KMS-11 (cell line): ENCODE data around the gene TRAK1.

Experiments
- H2AFZ ChIP-seq: fragments of 200-600 bp; sonication (generic); 2 replicates; pipeline ENCODE4 v1.6.1; 2016; ENCODE audit warnings: antibody characterized with exemption, mixed run types, low read depth
- H3K27ac ChIP-seq: fragments of 200-600 bp; sonication (generic); 2 replicates; pipeline ENCODE4 v1.6.1; 2016; ENCODE audit warnings: mild to moderate bottlenecking, mixed run types
- H3K27me3 ChIP-seq: fragments of 200-600 bp; sonication (generic); 2 replicates; pipeline ENCODE4 v1.6.1; 2017; ENCODE audit warnings: mild to moderate bottlenecking, low read depth, mixed run types, moderate library complexity; ENCODE audit not compliant: insufficient read depth
- H3K36me3 ChIP-seq: fragments of 200-600 bp; sonication (generic); 2 replicates; pipeline ENCODE4 v1.6.1; 2017; ENCODE audit warnings: mild to moderate bottlenecking, mixed run types; ENCODE audit not compliant: insufficient read depth
- H3K4me1 ChIP-seq: fragments of 200-600 bp; sonication (generic); 2 replicates; pipeline ENCODE4 v1.6.1; 2016; ENCODE audit warnings: mild to moderate bottlenecking, low read depth, mixed run types; ENCODE audit not compliant: poor library complexity, severe bottlenecking
- H3K4me2 ChIP-seq: fragments of 200-600 bp; sonication (generic); 2 replicates; pipeline ENCODE4 v1.7.0; 2016; ENCODE audit warnings: mild to moderate bottlenecking, mixed run types
- H3K4me3 ChIP-seq: fragments of 200-600 bp; sonication (generic); IDR thresholded peaks from 2 replicates; pipeline ENCODE4 v1.6.1; 2017; ENCODE audit warnings: low read depth, low read length, mixed read lengths; ENCODE audit not compliant: insufficient read depth
- H3K79me2 ChIP-seq: fragments of 200-600 bp; sonication (generic); 2 replicates; pipeline ENCODE4 v1.6.1; 2016; ENCODE audit warnings: low read depth, mixed run types; ENCODE audit not compliant: insufficient read depth
- H3K9ac ChIP-seq: fragments of 200-600 bp; sonication (generic); 2 replicates; pipeline ENCODE4 v1.6.1; 2016; ENCODE audit warnings: mild to moderate bottlenecking, mixed run types
- H4K20me1 ChIP-seq: fragments of 200-600 bp; sonication (generic); 2 replicates; pipeline ENCODE4 v1.6.1; 2016; ENCODE audit warnings: mild to moderate bottlenecking, mixed run types; ENCODE audit not compliant: insufficient read depth
- TF ChIP-seq, protein P1 (sequence below): fragments of 200-600 bp; sonication (generic); conservative IDR thresholded peaks from 2 replicates; pipeline ENCODE4 v1.6.1; 2017; ENCODE audit warnings: low read depth, mild to moderate bottlenecking, antibody characterized with exemption, low read length, moderate library complexity, mixed read lengths

Gene TRAK1

DNA sequence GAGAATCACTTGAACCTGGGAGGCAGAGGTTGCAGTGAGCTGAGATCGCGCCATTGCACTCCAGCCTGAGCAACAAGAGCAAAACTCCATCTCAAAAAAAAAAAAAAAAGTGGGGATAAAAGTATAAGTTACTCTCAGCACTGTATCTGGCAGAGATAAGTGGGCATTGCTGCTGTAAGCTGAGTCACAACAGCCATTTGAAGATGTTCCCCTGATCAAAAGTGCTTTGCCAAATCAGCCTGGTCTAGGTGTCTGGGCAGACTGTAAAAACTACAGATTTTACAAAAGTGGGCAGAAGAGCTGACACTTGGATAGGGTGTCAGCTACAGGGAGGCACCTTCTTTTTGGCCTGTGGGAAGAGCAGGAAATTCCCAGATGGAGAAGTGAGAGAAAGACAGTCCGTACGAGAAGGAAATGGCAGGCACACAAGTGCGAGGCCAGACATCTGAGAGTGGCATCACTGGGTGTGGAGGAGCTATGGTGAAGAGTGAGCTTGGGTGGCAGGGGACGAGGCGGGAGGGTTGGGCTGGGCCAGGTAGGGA is 78.5 kb downstream of the TRAK1 start:
- Histone ChIP-seq H3K79me2 (no peaks in the 10 kb centered on the region), H3K36me3 (no peaks in the 10 kb centered on the region), H3K4me2 (no peak overlapping the region), H3K27ac (no peak overlapping the region), H3K4me3 (no peak overlapping the region), H3K4me1 (no peaks in the 10 kb centered on the region), H3K9ac (no peak overlapping the region), H4K20me1 (no peaks in the 10 kb centered on the region), H2AFZ (no peak overlapping the region), H3K27me3 (no peaks in the 10 kb centered on the region)
- TF ChIP-seq, protein P1, sequence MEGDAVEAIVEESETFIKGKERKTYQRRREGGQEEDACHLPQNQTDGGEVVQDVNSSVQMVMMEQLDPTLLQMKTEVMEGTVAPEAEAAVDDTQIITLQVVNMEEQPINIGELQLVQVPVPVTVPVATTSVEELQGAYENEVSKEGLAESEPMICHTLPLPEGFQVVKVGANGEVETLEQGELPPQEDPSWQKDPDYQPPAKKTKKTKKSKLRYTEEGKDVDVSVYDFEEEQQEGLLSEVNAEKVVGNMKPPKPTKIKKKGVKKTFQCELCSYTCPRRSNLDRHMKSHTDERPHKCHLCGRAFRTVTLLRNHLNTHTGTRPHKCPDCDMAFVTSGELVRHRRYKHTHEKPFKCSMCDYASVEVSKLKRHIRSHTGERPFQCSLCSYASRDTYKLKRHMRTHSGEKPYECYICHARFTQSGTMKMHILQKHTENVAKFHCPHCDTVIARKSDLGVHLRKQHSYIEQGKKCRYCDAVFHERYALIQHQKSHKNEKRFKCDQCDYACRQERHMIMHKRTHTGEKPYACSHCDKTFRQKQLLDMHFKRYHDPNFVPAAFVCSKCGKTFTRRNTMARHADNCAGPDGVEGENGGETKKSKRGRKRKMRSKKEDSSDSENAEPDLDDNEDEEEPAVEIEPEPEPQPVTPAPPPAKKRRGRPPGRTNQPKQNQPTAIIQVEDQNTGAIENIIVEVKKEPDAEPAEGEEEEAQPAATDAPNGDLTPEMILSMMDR: no peak

DNA sequence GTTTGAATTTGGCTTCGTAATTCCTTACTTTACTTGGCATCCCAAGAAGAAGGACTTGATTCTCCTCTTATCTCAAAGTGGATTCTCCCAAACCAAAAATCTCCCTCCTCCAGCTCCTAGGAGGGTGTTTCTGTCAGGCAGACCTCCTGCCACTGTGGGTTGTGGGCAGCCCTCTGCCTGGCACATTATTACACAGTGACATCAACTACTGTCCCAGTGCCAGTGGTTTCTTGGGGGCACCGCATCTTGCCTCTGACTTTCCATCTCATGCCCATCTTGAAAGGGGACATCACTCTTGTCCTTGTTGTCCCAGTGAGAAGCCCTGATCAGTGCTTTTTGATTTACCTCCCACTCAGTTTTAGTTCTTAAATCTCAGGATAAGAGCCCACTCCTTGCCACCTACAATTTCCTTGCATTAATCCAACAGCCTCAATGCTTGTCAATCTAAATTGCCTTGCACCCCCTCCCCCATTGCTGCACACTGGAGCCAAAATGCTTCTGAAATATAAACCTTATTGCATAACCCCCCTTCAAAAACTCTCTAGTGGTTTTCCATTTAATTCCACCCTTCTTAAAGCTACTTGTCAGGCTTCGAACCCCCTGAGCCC is 81.0 kb downstream of the TRAK1 start:
- Histone ChIP-seq H3K4me3 (no peak overlapping the region), H2AFZ (no peak overlapping the region), H4K20me1 (no peaks in the 10 kb centered on the region), H3K4me2 (no peak overlapping the region), H3K27me3 (no peaks in the 10 kb centered on the region), H3K36me3 (no peaks in the 10 kb centered on the region), H3K9ac (no peak overlapping the region), H3K27ac (no peak overlapping the region), H3K4me1 (no peaks in the 10 kb centered on the region), H3K79me2 (no peaks in the 10 kb centered on the region)
- TF ChIP-seq, protein P1: no peak

DNA sequence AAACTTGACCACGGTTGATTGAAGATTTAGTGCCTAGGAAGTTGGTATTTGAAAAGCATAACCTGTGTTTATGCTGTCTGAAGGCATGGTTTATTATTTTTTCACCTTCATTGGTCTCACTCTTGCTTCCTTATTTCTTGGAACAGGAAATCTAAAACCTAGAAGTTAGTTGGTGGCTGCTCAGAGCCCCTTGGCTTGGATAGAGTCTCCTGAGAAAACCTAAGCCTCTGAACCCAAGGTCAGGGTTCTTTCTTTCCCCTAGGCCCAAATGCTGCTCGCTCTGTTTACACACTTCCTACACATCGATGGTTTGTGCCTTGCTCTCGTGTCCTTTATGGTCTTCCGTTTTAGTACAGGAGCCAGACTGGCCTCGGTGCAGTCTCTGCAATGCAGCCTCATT is 82.2 kb downstream of the TRAK1 start:
- no peak overlapping the region for H3K4me2 ChIP-seq
- no peaks in the 10 kb centered on the region for H3K36me3 ChIP-seq
- H3K4me3 ChIP-seq: no peak overlapping the region
- TF ChIP-seq, protein P1: no peak
- no peak overlapping the region for H2AFZ ChIP-seq
- no peaks in the 10 kb centered on the region for H3K27me3 ChIP-seq
- no peak overlapping the region for H3K9ac ChIP-seq
- H3K27ac ChIP-seq: no peak overlapping the region
- H4K20me1 ChIP-seq: no peaks in the 10 kb centered on the region
- H3K79me2 ChIP-seq: no peaks in the 10 kb centered on the region
- no peaks in the 10 kb centered on the region for H3K4me1 ChIP-seq

DNA sequence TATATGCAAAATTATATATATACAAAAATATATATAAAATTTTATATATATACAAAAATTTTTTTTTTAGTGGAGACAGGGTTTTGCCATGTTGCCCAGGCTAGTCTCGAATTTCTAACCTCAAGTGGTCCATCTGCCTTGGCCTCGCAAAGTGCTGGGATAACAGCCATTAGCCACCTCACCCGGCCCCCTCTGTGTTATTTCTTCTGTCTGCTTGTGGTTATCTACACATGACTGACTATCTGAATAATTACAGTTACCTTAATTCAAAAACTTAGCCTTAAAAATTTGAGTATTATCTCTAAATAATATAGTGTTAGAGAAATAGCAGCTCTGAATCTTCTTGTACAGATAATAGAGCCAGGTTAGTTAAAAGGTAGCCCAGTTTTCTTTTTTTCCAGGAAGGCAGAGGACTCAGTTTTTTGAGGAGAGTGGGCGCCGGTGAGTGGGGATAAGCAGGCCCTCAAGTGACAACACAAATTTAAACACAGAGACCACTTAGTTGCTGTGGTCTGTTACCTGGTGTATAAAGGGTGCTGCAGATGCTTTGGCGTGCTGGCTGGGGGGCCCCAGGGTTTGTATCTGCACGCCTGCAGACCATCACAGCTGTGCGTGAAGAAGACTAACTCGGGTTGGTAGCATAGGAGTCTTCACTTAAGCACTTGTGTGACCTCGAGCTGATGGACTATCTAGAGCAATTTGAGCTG is 83.7 kb downstream of the TRAK1 start:
- Histone ChIP-seq H3K36me3 (no peaks in the 10 kb centered on the region), H2AFZ (no peak overlapping the region), H4K20me1 (no peaks in the 10 kb centered on the region), H3K27me3 (no peaks in the 10 kb centered on the region), H3K4me1 (no peaks in the 10 kb centered on the region), H3K4me3 (no peak overlapping the region), H3K79me2 (no peaks in the 10 kb centered on the region), H3K27ac (no peak overlapping the region), H3K9ac (no peak overlapping the region), H3K4me2 (no peak overlapping the region)
- TF ChIP-seq, protein P1: no peak
